Superior temporal gyrus (tissue), 1 donor: ENCODE results near the gene TMEM143.
"Not testable (repeated sequence)": the region's sequence is repeated elsewhere in the genome, so short reads cannot be mapped to it uniquely, and the experiment has no call there.

Experiments used
- DNase-seq: peaks from one replicate; pipeline ENCODE4 v3.0.0-alpha.2; 2016; ENCODE audit errors: extremely low spot score

The TMEM143 gene

DNA sequence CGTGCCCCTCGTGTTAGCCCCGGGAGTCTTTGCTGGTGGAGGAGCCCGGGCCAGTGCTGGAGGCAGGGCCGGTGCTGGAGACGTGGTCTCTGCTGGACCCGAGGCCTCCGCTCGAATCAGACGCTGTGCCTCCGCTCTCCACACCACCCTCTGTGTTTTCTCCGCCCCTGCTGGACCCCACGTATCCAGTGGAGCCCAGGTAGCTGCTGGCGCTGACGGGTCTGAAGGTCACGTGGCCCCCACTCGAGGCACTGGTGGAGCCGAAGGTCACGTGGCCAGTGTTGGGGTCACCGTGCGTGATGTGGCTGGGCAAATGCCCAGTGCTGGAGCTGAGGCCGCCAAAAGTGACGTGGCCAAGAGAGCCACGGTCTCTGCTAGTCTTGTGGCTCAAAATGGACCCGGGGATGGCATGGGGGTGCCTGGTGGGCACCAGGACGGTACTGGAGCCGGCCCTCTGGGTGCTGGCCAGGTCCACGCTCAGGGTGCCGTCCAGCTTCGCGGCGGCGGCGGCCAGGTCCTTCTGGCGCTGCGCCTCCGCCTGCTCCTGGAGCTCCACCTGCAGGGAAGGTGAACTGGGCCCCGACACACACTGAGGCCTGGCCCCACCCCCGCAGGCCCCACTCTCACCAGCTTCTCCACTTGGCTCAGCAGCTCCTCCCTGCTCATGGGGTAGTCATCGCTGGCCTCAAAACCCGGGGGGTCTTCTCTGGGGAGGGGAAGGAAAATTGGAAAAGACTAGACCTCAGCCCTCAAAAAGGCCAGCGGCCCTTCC, 66.6 kb downstream of the TMEM143 start:
- DNase-seq: no peak

DNA sequence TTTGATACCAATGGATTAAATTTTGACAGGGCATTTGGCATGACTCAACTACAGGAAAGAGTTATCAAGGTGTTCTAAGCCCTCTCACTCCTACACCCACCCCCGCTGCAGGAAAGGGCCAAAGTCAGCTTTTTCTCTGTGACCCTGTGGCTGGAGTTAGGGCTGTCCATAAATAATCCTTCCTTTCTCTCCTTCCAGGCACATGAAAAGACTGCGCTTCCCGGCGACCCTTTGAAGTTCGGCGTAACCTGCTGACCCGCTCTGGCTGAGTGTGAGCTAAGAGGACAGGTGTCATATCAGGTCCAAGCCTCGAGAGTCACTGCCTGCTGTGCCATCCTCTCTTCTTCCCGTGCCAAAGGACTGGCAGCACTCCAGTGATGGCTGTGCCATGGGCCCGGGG, 68.3 kb downstream of the TMEM143 start:
- no peak for DNase-seq

DNA sequence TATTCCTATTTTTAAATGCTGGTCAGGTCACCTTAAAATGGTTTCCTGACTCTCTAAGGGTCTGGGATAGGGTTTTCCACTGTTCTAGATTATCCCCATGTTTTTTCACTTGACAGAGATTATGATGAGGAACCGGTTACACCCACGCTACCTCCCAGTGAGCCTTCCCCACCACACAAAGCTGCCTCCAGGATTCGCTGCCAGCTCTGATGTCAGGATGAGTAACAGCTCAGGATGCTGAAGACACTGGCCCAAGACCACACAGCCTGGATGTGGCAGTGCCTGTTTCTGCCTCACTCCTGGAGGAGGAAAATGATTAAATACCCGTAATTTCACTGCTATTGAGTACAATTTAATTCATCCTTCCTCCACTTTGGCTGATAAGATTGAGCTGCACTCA, 70.9 kb downstream of the TMEM143 start:
- no peak for DNase-seq

DNA sequence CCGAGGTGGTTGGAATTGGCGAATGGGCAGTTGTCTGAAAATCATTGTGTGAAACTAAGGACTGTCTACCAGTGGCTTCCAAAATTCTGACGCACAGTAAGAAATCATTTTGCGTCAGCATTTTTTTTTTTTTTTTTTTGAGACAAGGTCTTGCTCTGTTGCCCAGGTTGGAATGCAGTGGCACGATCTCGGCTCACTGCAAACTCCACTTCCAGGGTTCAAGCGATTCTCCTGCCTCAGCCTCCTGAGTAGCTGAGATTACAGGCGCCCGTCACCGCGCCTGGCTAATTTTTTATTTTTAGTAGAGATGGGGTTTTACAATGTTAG, 72.3 kb downstream of the TMEM143 start:
- DNase-seq: not testable (repeated sequence)

DNA sequence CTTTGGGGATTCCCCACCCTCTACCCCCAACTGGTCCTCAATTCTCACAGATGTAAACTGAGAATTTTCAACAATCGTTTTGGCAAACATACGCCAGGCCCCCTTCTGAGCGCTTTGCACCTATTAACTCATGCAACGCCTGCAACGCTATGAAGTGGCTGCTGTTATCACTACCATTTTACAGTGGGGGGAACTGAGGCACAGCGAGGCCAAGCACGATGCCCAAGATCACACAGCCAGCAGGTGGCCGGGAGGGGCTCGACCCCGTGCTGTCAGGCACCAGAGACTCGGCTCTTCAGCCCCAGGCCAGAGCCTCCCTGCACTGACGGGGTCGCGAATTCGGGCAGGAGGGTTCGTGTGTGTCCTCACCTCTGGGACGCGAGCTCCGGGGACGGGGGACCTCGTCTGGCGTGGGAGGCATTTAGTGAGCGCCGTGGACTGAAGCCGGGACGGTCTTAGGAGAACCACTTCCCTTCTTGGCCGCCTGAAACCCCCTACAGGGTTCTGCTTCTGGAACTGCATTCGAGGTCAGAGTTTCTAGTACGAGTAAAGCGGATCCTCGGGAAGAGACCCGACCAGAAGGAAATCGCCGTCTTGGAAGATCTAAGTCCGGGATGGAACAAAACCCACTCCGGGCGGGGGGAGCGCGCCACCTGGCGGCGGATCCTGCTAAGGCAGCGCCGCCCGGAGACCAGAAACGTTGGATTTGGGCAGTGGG, 72.8 kb downstream of the TMEM143 start:
- DNase-seq: peak; percentile 80

DNA sequence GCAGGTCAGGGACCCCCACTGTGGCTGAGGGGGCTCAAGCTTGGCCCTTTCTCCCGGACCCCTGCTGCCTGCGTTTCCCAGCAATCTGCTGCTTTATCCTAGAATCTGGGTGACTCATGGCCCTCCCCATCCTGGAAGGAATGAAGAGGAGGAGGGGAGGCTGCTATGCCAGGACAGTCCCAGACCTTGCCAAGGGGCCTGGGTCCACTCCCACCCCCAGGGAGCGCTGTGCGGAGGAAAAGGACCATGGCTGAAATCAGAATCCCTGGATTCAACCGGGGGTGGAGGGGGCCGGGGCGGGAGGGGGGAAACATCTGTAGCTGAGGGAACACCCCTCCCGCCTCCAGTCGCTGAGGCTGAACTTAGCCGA, 73.4 kb downstream of the TMEM143 start:
- no peak for DNase-seq

DNA sequence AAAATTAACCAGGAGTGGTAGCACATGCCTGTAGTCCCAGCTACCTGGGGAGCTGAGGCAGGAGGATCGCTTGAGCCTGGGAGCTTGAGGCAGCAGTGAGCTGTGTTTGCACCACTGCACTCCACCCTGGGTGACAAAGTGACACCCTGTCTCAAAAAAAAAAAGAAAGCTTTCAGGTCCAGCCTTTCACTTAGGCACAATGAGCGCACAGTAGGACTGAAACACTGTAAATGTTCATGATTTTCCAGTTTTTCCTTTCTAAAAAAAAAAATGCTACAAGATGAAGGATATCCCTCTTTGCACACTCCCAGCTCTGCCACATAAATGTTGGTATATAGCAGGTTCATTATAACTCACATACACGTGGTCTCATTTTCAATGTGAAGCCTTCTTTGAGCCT, 76.0 kb downstream of the TMEM143 start:
- no peak for DNase-seq

DNA sequence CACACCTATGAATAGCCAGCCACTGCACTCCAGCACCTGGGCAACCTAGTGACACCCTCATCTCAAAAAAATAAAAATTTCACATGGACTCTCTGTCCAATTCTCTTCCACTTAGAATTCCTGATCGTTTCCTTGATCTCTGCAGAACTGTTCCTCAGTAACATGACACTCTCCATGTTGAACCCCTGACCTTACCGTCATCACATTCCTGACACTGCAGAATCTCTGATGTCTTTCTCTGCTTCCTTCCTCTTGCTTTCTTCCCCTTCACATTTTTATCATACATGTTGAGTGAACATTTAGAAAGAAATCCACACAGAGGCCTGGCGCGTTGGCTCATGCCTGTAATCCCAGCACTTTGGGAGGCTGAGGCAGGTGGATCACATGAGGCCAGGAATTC, 78.8 kb downstream of the TMEM143 start:
- no peak for DNase-seq

DNA sequence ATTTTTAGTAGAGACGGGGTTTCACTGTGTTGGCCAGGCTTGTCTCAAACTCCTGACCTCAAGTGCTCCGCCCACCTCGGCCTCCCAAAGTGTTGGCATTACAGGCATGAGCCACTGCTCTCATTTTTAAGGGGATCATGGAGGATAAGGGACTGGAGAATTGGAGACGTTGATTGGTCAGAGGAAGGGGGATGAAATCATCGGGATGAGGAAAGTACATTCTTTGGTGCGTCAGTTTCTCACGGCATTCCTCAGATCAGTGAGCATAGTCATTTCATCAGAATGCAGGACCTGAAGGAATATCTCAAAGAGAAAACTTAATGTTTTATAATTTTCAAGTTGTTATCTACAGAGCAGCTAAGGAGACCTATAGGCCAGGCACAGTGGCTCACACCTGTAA, 79.8 kb downstream of the TMEM143 start:
- no peak for DNase-seq
